Subcutaneous adipose tissue (tissue), 4 donors: ENCODE measurements around the gene FOXL1. TPM values are rescaled to one million over a fixed set of nuclear protein-coding genes. Genes with fewer than 3 reads are reported as not detected.

ENCODE experiments used
- total RNA-seq, 4 donors: library from RNA; depleted of rRNA; stranded (reverse); fragments of >200 nt; gene quantifications; one replicate each; pipeline ENCODE4 v1.1.0, GENCODE V29; 2016
- TF ChIP-seq, protein P1 (sequence below): fragments of 450-650 bp; IDR thresholded peaks from one replicate; pipeline ENCODE4 v1.5.1; 2016; ENCODE audit warnings: low read depth, mild to moderate bottlenecking, control low read depth, antibody characterized with exemption, moderate library complexity

FOXL1 gene
- total RNA-seq, 4 donors from 2014 or later: not detected

DNA sequence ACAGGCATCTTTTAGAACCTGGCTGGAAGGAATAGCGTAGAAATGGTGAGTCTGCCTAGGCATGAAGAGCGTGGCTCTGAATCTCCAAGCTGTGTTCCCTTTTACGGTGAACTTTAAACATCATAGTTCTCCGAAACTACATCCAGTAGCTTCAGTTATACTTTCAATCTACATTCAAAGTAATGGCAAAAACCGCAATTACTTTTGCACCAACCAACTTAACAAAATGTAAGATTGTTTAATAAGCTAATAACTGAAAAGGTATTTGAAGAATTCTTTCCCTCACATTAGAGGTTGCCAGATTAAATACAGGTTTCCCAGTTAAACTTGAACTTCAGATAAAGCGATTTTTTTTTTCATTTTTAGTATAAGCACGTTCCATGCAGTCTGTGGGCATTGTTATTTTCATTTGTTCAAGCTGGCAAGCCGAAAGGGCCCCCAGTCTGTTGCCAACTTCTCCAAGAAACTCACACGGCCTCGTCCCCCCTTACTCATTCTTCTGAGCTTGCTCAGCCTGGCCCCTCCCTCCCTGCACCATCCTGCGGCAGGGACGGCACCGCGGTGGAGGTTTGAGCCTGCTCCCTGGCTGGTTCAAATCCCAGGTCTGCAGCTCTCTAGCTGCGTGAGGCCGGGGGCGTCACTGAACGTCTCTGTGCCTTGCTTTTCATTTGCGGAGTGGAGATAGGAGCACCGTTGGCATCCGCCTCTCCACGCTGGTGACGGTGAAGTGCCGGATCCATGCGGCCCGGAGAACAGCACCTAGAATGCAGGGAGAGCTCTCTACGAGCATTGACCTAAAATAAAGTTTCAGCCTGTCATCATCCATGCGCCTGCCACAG, 19.8 kb upstream of the FOXL1 start:
- TF ChIP-seq, protein P1, sequence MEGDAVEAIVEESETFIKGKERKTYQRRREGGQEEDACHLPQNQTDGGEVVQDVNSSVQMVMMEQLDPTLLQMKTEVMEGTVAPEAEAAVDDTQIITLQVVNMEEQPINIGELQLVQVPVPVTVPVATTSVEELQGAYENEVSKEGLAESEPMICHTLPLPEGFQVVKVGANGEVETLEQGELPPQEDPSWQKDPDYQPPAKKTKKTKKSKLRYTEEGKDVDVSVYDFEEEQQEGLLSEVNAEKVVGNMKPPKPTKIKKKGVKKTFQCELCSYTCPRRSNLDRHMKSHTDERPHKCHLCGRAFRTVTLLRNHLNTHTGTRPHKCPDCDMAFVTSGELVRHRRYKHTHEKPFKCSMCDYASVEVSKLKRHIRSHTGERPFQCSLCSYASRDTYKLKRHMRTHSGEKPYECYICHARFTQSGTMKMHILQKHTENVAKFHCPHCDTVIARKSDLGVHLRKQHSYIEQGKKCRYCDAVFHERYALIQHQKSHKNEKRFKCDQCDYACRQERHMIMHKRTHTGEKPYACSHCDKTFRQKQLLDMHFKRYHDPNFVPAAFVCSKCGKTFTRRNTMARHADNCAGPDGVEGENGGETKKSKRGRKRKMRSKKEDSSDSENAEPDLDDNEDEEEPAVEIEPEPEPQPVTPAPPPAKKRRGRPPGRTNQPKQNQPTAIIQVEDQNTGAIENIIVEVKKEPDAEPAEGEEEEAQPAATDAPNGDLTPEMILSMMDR: no peak

DNA sequence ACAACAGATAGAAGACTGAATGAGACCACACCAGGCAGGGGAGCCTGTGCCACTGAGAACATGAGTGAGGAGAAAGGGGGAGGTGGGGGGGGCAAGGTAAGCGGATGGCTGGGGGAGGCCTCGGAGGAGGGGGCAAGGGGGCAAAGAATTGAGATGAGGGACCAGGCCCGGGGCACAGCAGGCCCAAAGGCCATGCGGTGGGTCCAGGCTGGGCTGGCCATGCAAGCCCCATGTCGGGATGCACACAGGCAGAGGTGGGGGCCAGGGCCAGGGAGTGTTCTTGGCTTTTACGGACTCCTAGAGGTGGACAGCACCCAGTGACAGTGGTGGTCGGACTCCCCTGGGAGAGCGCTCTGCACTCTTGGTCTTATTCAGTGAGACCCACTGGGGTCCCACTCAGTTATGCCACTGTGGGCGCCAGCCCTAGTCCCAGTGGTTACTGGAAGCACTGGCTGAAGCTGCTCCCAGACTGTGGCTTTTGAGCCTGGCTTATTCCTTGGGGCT, 18.5 kb upstream of the FOXL1 start:
- TF ChIP-seq, protein P1: no peak

DNA sequence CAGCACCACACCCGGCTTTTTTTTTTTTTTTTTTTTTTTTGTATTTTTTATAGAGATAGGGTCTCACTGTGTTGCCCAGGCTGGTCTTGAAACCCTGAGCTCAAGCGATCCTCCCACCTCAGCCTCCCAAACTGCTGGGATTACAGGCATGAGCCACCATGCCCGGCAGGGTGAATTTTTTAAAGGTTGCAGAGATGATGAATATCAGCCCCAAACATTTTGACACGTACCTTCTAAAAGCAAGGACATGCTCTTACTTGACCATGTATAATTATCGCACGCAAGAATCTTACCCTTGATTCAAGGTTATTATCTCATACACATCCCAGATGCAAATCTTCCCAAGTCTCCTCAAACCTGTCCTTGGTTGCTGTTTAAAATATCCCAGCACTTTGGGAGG, 16.0 kb upstream of the FOXL1 start:
- TF ChIP-seq, protein P1: no peak

DNA sequence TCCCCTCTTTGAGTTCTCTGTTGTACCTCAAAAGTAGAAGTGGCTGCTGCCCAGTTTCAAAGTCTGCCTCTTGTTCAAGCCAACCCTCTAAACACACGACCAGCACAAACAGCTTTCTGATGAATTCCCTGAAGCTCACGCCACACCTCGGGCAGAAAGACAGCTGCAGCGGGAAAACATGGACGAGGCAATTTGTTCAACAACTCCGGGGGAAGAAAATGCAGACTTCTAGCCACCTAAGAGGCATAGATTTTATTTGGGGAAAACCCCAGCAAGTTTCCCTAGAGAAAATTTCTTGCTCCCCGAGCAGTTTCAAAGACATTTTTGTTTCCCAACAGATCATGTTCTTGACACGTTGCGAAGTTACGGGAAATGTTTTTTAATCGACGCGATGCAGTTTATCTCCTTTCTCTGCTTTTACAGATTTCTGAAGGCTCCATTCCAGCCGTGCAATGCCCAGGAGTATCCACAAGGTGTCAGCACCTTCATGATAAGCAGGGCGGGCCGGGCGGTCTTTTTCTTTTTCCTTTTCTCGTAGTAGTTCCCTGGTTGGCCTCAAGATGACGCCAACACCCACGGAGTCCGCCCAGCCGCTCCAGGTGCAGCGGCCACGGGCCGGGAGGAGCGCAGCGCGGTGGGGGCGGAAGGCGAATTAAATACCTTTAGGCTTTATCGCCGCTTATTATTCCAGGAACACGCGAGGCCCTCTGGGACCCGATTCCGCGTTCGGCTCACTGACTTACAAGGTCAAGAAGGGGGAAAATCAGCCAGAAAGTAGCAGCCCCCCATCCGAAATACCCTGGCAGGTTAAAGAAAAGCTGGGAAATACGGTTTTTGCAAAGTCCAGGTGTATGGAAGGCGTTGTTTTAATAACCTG, 14.6 kb upstream of the FOXL1 start:
- TF ChIP-seq, protein P1: no peak

DNA sequence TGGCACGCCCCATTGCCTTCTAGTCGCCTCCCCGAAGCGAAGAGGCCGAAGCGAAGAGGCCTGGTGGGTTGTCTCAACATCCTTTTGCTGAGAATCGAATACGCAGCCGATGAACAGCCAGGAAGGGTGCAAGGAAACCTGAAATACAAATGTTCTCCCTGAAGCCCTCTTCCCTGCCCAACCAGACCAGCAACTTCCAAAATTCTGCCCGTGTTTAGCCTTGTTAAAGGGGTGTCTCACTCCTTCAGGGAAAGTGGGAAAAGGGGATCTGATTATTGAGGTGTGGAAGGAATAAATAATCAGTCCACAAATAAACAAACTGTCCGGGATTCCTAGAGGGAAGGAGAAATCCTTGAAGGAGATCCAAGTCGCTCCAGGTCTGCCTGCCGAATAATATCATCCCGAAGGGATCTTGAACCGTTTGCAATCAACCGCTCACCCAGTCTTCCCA, 13.1 kb upstream of the FOXL1 start:
- TF ChIP-seq, protein P1: no peak

DNA sequence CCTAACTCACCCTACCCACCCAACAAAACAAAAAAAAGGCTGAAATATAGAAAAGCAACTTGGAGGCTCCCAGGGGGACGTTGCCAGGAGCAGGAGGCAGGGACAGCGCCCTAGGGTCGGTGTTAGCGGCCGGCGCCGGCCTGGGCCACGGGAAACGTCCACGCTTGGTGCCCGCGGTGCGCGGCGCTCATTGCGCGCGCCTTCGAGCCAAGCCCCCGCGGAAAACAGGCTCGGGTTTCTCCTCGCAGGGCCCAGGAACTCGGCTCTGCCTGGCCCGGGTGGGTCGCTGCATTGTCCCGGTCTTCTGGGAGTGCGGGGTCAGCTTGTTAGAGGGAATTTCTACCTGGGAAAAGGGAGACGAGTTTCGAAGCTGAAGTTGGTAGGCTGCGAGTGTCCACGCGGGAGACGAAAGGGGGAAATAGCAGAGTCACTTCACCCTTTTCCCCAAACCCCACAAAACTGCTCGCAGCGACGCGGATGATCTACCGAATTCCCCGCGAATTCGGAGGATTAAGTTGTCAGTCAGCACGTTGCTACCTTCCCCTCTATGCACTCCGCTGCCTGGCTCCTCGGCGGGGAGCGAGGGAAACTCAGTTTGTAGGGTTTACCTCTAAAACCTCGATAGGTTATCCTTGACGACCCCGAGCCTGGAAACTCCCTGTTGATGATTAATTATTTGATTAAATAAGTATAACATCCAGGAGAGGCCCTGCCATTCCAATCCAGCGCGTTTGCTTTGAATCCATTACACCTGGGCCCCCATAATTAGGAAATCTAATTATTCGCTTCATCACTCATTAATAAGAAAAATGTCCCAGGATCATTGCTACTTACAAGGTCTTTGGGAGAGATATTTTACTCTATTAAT, 12.5 kb upstream of the FOXL1 start:
- TF ChIP-seq, protein P1: no peak
